A549 treated with AZD9567 at 1 μM for 4 hours (cell line): Measurements from ENCODE around the gene SLC17A1. TPM values are rescaled to one million over a fixed set of nuclear protein-coding genes. Genes with fewer than 3 reads are reported as not detected.

Source experiments
- total RNA-seq: library from RNA; stranded (reverse); fragments of 200-300 nt; extraction: Qiagen RNA extraction; gene quantifications from 5 replicates; pipeline ENCODE4 v1.2.3, GENCODE V29; 2022; ENCODE audit not compliant: insufficient read depth

Gene SLC17A1, protein sequence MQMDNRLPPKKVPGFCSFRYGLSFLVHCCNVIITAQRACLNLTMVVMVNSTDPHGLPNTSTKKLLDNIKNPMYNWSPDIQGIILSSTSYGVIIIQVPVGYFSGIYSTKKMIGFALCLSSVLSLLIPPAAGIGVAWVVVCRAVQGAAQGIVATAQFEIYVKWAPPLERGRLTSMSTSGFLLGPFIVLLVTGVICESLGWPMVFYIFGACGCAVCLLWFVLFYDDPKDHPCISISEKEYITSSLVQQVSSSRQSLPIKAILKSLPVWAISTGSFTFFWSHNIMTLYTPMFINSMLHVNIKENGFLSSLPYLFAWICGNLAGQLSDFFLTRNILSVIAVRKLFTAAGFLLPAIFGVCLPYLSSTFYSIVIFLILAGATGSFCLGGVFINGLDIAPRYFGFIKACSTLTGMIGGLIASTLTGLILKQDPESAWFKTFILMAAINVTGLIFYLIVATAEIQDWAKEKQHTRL
- total RNA-seq = not detected in 5 replicates

GRCh38 chr6:25831532-25832306, at the start of gene SLC17A1:
Gene SLC17A1, minus strand, starts transcription at chr6:25832052. Its CDS starts 1,495 bp downstream, at chr6:25830557.

GRCh38 chr6:25874118-25874517, 42.3 kb upstream of the SLC17A1 start, which contains the start of gene SLC17A3:
Gene SLC17A3, minus strand, starts transcription at chr6:25874243. Its CDS starts 5,856 bp downstream, at chr6:25868387.

DNA sequence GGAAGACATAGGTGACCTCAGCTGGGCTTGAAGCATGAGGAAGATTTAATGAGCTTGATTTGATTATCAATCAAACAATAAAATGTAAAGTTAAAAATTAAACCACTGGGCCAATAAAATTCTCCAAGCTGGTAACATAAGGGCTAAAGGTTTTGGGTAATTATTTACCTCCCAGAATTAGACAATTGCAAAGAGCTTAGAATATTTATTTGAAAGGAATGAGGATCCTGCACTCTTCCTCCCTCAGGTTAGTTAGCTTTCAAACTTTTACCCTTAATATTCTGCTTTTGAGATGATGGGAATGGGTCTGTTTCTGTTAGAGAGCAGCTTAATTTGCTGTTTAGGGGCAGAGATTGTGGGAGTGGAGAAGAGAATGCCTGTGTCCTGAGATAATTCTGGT, 77.3 kb downstream of the SLC17A1 start, which contains the start of gene SLC17A4:
TSS of gene SLC17A4 (plus strand) at position 208 of the 400 bp plus-strand sequence. CDS start 7,221 bp downstream, outside the sequence.

Other genes starting within 250 kb of the SLC17A1 start
- gene SCGN, start 179.8 kb downstream of the SLC17A1 start, total RNA-seq = 0.12 to 0.23 TPM (median 0.16 TPM) in 4 of 5 replicates, not detected in the other
- gene SLC17A4, start 77.3 kb downstream of the SLC17A1 start, total RNA-seq = not detected in 5 replicates
- 0.89 to 1.0 TPM (median 0.98 TPM) in 4 of 5 replicates, not detected in the other for gene SLC17A3, start 42.2 kb upstream of the SLC17A1 start, total RNA-seq
- not detected in 5 replicates for gene SLC17A2, start 98.6 kb upstream of the SLC17A1 start, total RNA-seq
- gene TRIM38, start 130.8 kb upstream of the SLC17A1 start, total RNA-seq = 1.3 to 1.7 TPM (median 1.5 TPM) in 5 replicates